Activated gamma-delta T cell treated with Interleukin-2 at 50 U/mL for 16 hours (primary cell): ENCODE data around the gene HAL.

Experiments used
- DNase-seq: peaks from one replicate; pipeline ENCODE4 v3.0.0-alpha.2; 2020

The HAL gene

DNA sequence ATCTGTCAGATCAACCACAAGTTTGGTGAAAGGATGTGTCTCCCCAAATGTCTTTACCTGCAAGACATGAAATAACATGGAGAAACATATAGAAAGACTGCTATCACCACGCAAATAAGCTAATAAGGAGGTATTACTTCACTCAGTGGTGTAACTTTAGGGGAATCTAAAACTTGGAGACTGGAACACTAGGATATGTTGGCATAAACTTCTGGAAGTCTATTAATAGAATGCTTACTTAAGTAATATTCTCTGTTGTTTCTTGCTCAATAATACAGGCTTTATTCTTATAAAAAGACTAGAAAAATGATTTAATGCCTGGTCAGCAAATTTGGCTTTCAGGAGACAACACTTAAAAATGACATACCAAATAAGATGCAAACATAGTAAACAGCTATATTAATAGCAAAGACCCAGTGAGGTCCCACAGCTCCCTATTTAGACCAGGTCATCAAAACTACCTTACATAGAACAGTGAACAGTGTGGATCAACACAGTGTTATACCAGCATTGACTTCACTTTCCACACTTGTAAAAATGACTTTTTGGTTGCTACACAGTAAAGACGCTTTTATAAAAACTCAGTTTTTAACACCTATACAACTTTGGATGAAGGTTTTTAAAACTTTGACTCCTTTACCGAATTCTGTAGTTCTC lies 18.9 kb upstream of the HAL start:
- no peak for DNase-seq

DNA sequence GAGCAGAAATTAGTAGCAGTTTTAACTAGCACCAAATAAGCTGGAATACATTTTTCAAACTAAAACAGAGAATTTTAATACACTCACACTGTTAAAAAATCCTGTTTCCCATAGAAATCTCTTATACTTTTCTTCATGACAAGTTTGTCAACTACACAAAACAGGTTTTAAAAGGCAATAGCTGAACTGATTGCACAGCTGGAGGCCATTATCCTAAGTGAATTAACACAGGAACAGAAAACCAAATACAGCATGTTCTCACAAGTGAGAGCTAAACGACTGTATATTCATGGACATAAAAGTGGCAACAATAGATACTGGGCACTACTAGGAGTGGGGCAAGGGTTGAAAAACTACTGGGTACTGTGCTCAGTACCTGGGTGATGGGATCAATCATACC lies 11.6 kb upstream of the HAL start:
- DNase-seq = no peak

DNA sequence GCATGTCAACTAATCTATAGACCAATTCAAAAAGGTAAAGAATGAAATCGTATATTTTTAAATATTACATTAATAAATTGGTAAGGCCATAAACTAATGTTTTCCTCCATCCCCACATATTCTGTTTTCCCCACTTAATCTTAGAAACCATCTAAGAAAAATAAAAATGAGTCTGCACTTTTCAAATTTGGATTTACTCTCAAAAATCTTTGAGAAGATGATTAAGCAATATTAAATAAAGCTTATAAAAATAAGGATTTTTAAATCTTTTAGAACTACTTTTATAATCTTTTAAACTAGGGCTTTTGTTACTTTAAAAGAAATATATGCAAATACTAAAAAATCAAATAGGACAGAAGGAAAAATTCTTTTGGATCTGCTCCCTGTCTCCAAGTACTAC lies 10.6 kb upstream of the HAL start:
- DNase-seq = no peak

DNA sequence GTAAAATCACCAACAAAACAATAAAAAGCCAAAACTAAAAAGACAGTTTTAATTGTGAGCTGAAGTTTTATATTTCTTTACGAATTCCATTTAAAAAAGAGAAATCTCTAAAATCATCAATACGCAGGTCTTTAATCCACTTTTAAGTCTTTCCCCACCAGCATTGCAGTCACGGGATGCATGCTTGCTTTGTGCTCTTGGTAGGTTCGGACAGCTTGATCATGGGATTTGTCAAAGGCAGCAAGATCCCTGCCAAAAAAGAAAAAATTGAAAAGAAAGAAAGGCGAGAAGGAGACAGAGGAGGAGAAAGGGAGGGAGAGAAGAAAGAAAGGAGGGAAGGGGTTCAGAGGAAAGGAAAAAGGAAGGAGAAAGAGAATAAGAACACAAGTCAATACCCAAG lies 4.7 kb upstream of the HAL start:
- DNase-seq = no peak

DNA sequence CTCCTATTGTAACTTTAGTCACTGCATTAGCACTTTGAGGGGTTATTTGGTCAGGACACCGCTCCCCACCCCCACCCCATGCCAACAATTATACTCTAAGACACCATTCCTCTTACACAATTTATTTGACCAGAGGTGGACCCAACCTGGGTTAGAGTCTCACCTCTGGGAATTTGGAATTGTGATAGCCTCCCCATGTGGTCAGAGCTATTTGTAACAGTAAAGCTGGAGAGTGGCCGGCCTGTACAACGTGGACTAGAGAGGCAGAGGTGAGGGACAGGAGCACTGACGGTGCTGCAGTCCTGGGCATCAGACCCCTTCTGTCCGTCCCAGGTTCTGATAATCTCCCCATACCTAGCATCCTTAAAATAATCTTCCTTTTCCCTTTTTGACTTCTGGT lies 3.3 kb upstream of the HAL start:
- no peak for DNase-seq

DNA sequence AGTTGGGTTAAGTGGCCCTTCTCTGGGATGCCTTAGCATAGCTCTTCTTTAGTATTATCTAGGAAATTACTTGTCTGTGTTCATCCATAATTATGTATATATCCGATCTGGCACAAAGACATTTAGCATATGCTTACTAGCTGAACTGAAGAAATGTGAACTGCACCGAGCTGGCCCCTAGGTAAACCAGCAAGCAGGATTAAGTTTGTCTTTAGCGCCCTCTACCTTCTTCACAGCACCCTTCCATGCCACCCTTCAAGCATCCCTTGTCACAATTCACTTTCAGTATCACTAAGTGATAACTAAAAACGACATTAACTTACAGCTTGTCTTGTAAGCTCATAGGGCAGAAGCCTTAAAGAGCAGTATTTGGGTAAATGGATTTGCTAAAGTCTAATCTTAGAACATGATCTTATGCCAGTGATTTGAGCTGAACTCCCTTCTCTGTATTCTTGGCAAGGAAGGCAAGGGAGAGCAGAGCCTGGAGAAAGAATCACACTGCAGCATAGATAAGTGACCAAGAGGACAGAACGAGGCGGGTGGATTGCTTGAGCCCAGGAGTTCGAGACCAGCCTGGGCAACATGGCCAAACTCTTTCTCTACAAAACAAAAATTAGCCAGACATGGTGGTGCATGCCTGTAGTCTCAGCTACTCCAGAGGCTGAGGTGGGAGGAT lies 2.6 kb upstream of the HAL start:
- DNase-seq = peak; percentile 33

DNA sequence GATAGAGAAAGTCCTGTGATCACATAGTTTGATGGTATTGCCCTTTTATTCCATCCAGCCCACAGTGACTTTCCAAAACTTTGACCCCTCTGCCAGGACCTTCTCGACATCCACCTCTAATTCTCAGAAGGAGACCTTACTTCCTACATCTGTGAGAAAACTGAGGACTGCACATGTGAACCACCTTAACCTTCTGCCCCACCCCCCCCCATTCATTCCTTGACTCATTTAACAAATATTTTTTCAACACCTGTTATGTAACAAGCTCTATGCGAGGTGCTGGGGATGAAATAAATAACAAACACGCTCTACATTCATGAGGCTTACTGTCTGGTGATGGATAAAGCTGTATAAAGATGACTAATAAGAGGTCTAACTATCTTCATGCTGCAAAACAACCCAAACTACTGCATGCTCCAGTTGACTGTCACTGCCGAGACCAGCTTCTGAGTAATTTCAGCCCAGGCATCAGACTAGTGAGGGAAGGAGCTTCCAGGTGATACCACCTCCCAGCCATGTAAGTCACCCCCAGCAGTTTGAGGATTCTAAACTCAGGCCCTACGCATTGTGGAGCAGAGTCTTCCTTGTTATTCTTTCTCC lies 1.9 kb upstream of the HAL start:
- DNase-seq = no peak

DNA sequence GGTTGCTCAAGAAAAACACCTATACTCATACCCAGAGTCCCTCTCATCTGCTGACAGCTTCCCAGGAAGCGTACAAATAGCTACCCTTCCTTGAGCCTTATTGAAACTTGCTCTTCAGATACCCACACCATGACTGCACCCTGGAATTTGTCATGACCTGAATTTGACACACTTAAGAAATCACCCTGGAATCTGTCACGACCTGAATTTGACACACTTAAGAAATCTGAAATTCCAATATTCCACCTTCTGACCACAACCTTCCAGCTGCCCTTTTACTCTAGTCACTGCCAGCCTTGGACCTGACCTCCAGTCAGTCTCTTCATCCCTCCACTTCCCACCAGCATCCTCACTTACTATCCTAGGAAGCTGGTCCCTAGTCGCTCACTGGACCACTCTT lies 1.1 kb upstream of the HAL start:
- DNase-seq = no peak

DNA sequence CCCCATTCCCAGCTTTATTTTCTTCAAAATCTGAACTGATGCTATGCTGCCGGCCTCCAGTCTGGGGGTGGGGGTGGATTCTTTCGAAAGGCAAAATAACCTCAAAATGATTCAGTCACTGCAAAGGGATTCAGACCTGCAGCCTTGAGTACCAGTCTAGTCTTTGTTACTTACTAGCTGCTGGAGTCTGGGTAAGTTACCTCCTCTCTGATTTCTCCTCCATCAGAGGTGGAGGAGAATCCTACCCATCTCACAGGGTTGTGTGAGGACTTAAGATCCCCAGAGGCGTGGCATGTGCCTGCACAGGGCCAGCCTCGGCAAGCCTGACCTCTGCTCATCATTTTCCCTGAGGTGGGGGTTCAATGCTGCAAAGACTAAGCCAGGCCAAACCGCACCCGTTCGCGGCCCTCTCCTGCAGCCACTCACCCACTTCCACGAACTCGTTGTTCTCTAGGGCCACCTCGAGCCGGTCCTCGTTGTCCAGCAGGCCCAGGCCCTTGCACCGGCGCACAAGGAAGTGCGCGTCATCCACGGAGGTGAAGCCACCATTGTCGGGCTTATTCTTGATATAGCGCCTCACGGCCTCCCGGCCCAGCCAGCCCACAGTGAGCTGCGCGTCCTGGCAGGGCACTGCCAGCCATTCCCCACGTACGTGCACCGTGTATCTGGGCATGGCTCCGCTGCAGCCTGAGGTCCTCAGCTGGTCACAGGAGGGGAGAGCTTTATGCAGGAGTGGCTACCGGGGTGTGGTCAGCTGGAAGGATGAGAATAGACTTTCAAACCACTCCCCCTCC lies 709 bp downstream of the HAL start:
- no peak for DNase-seq

DNA sequence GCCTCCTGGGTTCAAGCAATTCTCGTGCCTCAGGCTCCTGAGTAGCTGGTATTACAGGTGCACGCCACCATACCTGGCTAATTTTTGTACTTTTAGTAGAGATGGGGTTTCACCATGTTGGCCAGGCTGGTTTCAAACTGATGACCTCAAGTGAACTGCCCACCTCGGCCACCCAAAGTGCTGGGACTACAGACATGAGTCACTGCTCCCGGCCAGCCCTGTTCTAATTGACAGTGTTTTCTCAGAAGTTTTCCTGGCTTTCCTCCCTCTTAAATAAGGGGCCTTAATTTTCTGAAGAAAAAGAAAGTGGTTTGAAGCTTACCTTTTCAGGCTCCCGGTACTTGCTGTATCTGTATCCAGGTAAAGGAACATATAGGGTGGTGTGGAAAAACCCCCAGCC lies 1.7 kb downstream of the HAL start:
- no peak for DNase-seq

DNA sequence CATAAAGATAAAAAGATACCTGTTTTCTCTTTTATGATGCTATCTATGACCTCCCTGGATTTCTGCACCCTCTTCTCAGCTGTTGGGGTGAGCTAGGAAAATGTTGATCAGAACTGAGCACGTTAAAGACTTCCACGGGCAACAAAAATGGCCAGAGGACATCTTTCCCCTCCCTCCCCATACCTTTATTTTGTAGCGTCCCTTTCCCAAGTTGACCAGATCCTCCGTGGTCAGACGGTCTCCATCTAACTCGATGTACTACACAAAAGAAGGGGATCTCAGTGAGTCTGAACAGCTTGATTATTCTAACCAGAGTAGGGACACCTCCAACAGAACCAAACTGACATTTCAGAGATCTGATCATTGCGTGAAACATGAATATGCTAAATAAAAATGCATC lies 2.2 kb downstream of the HAL start:
- no peak for DNase-seq

DNA sequence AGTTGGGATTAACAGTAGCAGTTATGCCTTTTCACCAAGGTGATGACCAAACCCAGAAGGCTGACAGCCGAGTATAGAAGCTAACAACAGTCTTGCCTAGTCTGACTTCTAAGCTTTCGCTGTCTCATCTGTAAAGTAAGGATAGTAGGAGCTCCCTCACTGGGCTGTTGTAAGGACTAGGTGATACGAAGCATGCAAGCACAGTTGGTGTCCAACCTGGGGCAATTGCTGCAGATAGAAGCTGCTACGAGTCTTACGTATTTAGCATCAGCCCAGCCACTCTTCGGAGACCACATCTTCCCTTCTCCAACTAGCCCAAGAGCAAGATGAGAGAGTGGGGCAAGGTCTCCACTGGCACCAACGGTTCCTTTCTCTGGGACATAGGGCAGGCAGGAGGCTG lies 6.0 kb downstream of the HAL start:
- DNase-seq = no peak

DNA sequence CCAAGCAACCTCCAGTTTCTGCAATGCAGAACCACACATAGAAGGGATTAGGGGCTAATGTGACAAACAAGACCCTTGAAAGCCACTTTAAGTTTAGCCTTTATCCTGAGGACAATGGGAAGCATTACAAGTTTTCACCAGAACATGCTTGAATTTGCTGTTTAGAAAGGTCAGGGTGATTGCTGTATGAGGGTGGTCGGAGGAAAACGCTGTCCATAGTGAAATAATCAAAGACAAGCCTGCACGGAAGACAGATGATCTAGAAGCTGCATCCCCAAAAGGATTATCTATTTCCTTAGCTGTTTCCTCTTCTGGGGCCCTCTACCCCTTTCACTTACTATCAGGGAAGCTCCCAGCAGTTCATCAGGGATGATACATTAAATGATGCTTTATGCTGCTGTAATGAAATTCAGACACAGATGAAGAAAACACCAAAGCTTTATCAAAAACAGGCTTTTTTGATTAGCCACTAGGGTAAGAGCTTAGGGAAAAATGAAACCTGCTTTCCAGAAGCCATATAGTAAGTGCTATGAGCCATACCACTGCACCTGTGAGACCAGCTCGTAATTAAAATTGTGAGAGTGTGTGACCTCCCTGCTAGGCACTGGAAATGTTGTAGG lies 6.5 kb downstream of the HAL start:
- DNase-seq = no peak

DNA sequence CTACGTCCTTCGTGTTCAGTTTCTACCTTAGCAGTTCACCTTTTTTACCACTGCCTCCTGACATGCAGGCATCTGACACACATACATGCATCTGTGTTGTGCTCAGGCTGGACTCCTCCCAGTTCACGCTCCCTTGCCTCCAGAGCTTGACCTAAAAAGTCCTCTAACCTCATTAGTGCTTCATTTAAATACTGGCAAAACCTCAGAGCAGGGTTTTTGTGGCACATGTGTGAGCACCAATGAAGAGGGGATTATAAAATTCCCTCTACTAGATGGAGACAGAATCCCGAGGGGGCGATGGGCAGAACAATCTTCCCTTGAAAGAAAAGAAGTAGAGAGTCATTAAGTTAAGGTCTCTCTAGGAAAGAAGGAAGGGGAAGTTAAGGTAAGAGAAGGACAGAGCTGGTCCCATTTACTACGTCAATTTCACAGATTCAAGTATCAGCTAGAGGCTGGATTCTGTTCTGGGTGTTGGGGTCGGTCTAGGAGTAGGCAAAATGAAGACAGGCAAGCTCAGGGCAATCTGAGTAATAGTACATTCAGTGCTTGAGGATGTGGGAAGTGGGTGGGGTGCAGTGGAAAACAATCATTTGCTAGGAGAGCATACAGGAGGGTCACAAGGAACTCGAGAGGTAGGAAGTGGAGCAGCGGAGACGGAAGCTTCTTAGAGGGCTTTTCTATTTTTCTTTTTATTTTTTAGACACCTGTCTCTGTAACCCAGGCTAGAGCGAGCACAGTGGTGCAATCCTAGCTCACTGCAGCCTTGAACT lies 7.5 kb downstream of the HAL start:
- no peak for DNase-seq

DNA sequence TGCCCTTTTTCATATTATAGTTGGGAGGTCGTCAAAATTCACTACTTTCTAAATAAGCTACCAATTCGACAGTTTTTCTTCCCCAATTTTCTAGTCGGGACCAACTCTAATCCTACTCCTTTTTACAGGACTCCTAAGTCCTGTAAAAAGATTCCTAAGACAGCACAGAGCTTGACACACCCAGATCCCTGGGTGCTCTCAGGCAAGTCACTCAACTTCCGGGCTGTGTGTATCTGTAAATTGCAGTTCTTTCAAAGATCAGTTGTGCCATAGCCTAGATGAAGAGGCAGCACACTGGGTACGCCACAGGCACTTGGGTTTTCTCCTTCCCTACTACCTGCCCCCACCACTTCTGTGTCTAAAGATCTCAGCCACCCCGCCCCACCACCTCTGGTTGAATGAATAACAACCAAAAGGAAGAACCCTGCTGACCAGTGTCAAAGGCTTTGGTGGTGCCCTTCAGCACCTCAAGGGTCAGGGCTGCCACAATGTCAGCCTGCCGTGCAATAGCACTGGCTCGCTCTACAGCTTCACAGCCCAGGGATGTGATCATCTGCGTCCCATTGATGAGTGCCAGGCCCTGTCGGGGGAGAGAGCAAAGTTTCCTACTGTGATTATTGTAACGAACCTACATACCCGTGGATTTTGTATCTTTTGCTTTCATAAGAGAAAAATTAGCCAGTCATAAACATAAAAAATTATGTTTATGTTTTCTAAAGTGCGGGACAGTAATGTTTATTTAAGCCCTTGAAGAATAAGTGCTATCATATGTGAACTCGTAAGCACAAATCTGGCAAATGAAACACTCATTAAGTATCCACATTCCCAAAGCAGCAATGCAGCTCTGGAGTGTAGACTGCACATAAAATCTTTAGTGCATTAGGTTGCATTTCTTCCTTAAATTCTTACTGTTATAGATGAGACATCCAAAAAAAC lies 9.2 kb downstream of the HAL start:
- DNase-seq = no peak

DNA sequence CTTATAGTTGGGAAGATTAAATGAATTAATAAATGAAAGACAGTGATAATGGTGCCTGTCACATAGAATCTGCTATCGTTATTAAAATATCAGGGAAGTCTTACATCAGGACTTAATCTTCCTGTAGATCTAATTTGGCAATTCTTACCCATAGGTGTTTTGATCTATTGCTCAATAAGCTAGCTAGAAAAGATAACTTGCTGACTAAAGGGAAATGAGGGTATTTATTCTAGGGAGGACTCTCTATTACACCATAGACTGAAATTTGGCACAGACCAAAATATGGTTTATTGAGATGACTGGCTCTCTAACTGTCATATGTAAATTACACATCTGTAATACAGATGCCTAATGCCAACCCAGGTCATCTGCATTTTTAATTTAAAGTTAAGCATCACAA lies 11.5 kb downstream of the HAL start:
- DNase-seq = no peak

DNA sequence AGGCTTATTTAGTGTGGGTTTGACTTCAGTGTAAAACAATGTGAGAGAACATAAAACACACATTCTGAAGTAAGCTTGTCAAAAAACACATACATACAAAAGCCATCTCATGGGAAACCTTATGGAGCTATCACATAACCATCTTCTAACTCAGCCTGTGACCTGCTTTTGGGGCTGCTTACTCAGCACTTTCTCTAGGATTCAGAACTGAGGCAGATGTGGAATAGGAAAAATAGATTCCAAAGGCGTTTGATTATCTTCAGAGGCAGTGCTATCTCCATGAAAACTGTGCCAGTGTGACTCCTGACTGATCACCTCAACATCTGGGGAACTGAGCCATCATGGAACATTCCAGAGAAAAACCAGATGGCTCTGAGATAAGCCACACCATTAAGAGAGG lies 13.5 kb downstream of the HAL start:
- no peak for DNase-seq

DNA sequence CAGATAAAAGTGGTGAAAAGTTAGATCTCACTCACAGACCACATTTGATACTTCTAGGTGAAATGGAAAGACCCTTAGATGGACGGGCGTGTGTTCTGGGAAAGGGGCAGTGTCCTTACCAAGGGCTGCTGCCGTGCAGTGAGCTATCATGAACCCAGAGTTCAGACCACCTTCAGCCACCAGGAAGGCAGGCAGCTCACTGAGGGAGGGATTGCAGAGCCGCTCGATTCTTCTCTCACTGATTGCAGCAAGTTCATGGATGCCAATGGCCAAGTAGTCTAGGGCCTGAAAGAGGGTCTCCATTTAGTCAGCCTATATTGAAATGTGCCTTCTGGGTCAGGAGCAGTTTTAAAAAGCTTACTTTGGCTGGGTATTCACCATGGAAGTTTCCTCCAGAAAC lies 15.7 kb downstream of the HAL start:
- DNase-seq = no peak

DNA sequence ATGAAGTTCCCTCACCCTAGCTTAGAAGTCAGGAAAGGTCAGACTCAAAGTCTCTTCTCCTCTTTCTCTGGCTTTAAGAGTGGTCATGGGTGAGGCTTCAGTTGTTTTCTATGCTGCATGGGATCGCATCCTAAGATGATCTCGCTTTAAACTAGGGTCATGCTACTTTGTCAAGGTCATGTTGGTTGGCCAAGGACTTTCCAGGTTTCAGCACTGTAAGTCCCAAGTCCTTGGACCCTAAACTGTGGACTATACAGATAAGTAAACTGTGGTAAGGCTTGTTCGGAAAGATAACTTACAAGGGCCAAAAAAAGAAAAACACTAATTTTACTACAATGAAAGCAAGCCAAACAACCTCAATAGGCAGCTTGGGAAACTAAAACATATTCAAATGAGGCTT lies 17.4 kb downstream of the HAL start:
- DNase-seq = no peak

DNA sequence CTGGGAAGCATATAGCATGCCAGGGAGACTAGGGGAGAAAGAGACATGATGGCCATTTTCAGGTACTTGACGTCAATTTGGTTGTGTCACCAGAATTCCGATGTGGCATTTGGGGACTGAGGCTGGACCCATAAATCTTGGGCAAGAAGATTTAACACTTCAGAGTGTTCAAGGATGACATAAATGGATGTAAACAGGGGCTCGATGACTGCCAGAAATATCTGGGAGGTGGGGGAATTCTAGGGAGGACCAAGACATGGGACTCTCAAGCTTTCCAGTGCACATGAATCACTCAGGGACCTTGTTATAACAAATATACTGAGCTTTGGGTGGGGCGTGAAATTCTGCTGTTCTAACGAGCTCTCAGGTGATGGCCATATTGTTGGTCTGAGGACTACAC lies 17.8 kb downstream of the HAL start:
- no peak for DNase-seq

DNA sequence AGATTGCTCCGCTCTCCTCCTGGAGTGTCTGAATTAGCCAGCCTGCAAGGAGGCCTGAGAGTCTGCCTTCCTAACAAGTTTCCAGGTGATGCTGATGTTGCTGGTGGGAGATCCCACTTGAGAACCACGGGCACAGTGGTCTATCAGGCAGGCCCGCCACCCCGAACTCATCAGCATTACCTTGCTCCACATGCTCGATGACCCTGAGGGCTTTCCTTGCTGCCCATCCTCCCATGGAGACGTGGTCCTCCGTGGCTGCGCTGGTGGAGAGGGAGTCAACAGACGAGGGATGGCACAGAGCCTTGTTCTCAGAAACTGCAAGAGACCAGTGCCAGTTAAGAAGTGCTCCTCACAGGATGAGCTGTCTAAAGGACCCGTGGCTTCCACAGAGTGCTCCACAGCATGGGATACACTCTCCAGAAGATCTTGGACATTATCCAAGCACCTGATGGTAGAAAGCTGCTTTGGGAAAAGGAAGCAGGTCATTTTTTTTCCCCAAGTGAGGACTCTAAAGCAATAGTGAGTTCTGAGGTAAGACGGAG lies 18.3 kb downstream of the HAL start:
- DNase-seq = no peak
